Skeletal muscle cell (primary cell): ENCODE measurements around the gene TEX51.

Experiments used
- DNase-seq: peaks from one replicate; pipeline ENCODE4 v3.0.0-alpha.2; 2010; ENCODE audit warnings: low read depth
- H3K4me3 ChIP-seq: 2 replicates; pipeline ENCODE4 v1.5.1; 2011; ENCODE audit warnings: low read depth, mild to moderate bottlenecking, control low read depth, low read length, moderate library complexity

Gene TEX51

GRCh38 chr2:126909781-126910180, 11.1 kb downstream of the TEX51 start:
- H3K4me3 ChIP-seq = no peak overlapping the region
- DNase-seq = no peak

GRCh38 chr2:126910637-126911036, 11.9 kb downstream of the TEX51 start:
- no peak overlapping the region for H3K4me3 ChIP-seq
- DNase-seq = no peak

- no peak for DNase-seq
- no peak overlapping the region for H3K4me3 ChIP-seq
These were observed 12.6 kb downstream of the TEX51 start for GRCh38 chr2:126911111-126911796.

GRCh38 chr2:126912201-126912600, 13.5 kb downstream of the TEX51 start:
- no peak for DNase-seq

GRCh38 chr2:126913329-126913728, 14.6 kb downstream of the TEX51 start:
- DNase-seq = no peak
- no peak overlapping the region for H3K4me3 ChIP-seq

More at GRCh38 chr2:126912201-126912600, 13.5 kb downstream of the TEX51 start:
- no peak overlapping the region for H3K4me3 ChIP-seq

GRCh38 chr2:126913881-126914615, 15.4 kb downstream of the TEX51 start:
- H3K4me3 ChIP-seq = no peak overlapping the region
- no peak for DNase-seq

GRCh38 chr2:126914811-126915500, 16.3 kb downstream of the TEX51 start:
- no peak overlapping the region for H3K4me3 ChIP-seq
- no peak for DNase-seq

GRCh38 chr2:126915903-126916302, 17.2 kb downstream of the TEX51 start:
- no peak overlapping the region for H3K4me3 ChIP-seq
- no peak for DNase-seq

GRCh38 chr2:126916744-126917143, 18.1 kb downstream of the TEX51 start:
- DNase-seq = no peak
- no peak overlapping the region for H3K4me3 ChIP-seq

GRCh38 chr2:126921066-126921465, 22.4 kb downstream of the TEX51 start:
- H3K4me3 ChIP-seq = no peak overlapping the region
- no peak for DNase-seq

- DNase-seq = no peak
- no peak overlapping the region for H3K4me3 ChIP-seq
These were observed 32.4 kb downstream of the TEX51 start for GRCh38 chr2:126930970-126931590.

GRCh38 chr2:126932529-126932928, 33.8 kb downstream of the TEX51 start:
- DNase-seq = no peak
- H3K4me3 ChIP-seq = no peak overlapping the region

- no peak for DNase-seq
- H3K4me3 ChIP-seq = no peak overlapping the region
These were observed 34.4 kb downstream of the TEX51 start for GRCh38 chr2:126932966-126933710.

GRCh38 chr2:126933711-126934091, 35.0 kb downstream of the TEX51 start:
- no peak for DNase-seq
- no peak overlapping the region for H3K4me3 ChIP-seq

GRCh38 chr2:126934809-126935208, 36.1 kb downstream of the TEX51 start:
- no peak for DNase-seq
- no peak overlapping the region for H3K4me3 ChIP-seq

GRCh38 chr2:126935774-126936173, 37.1 kb downstream of the TEX51 start:
- DNase-seq = no peak
- H3K4me3 ChIP-seq = no peak overlapping the region

- H3K4me3 ChIP-seq = no peak overlapping the region
- DNase-seq = no peak
These were observed 37.6 kb downstream of the TEX51 start for GRCh38 chr2:126936219-126936723.

GRCh38 chr2:126940331-126940730, 41.6 kb downstream of the TEX51 start:
- DNase-seq = no peak
- no peak overlapping the region for H3K4me3 ChIP-seq
